ENCODE measurements around the gene VEPH1.

VEPH1 gene

GRCh38 chr3:157294953-157295352, 208.3 kb downstream of the VEPH1 start:
- DNase-seq, result no peak

GRCh38 chr3:157294491-157294890, 208.7 kb downstream of the VEPH1 start:
- no peak for DNase-seq

GRCh38 chr3:157290766-157291165, 212.4 kb downstream of the VEPH1 start:
- DNase-seq, result no peak

GRCh38 chr3:157285966-157286365, 217.2 kb downstream of the VEPH1 start:
- no peak for DNase-seq

- DNase-seq, result no peak
Measured at GRCh38 chr3:157285141-157285540, 218.1 kb downstream of the VEPH1 start.

- no peak for DNase-seq
Measured at GRCh38 chr3:157284688-157285087, 218.5 kb downstream of the VEPH1 start.

- no peak for DNase-seq
Measured at GRCh38 chr3:157282261-157283191, 220.7 kb downstream of the VEPH1 start.

- no peak for DNase-seq
Measured at GRCh38 chr3:157280786-157281185, 222.4 kb downstream of the VEPH1 start.

- DNase-seq, result no peak
Measured at GRCh38 chr3:157280354-157280753, 222.9 kb downstream of the VEPH1 start.

GRCh38 chr3:157279237-157279636, 224.0 kb downstream of the VEPH1 start:
- DNase-seq, result no peak

- no peak for DNase-seq
Measured at GRCh38 chr3:157276801-157277200, 226.4 kb downstream of the VEPH1 start.

GRCh38 chr3:157275832-157276231, 227.4 kb downstream of the VEPH1 start:
- DNase-seq, result no peak

GRCh38 chr3:157274644-157275137, 228.5 kb downstream of the VEPH1 start:
- DNase-seq, result no peak

- DNase-seq, result no peak
Measured at GRCh38 chr3:157271283-157271882, 231.8 kb downstream of the VEPH1 start.

- no peak for DNase-seq
Measured at GRCh38 chr3:157268026-157268425, 235.2 kb downstream of the VEPH1 start.

- DNase-seq, result no peak
Measured at GRCh38 chr3:157265931-157266330, 237.3 kb downstream of the VEPH1 start.

- DNase-seq, result no peak
Measured at GRCh38 chr3:157263027-157263426, 240.2 kb downstream of the VEPH1 start.

GRCh38 chr3:157261000-157261399, 242.2 kb downstream of the VEPH1 start:
- no peak for DNase-seq

GRCh38 chr3:157259825-157260224, 243.4 kb downstream of the VEPH1 start:
- no peak for DNase-seq

GRCh38 chr3:157257101-157257500, 246.1 kb downstream of the VEPH1 start:
- no peak for DNase-seq

GRCh38 chr3:157255797-157256196, 247.4 kb downstream of the VEPH1 start:
- no peak for DNase-seq

- DNase-seq, result no peak
Measured at GRCh38 chr3:157251685-157252084, 251.5 kb downstream of the VEPH1 start.

GRCh38 chr3:157249606-157250005, 253.6 kb downstream of the VEPH1 start:
- no peak for DNase-seq
